Kidney epithelial cell (primary cell): Measurements from ENCODE around the gene CD8B. TPM values are rescaled to one million over a fixed set of nuclear protein-coding genes. Genes with fewer than 3 reads are reported as not detected.

Experiments used
- DNase-seq: peaks from one replicate; pipeline ENCODE4 v3.0.0-alpha.2; 2010; ENCODE audit warnings: low read depth
- H3K27me3 ChIP-seq: 2 replicates; pipeline ENCODE4 v1.6.0; 2011; ENCODE audit warnings: low read length; ENCODE audit not compliant: control insufficient read depth, insufficient read depth
- H3K36me3 ChIP-seq: 2 replicates; pipeline ENCODE4 v1.5.1; 2011; ENCODE audit warnings: low read length; ENCODE audit not compliant: control insufficient read depth, insufficient read depth
- H3K4me3 ChIP-seq: 2 replicates; pipeline ENCODE4 v1.5.1; 2011; ENCODE audit warnings: low read depth, mild to moderate bottlenecking, control low read depth, low read length
- total RNA-seq: library from RNA; depleted of rRNA; stranded (reverse); fragments of >200 nt; gene quantifications from 2 replicates; pipeline ENCODE4 v1.2.3, GENCODE V29; 2015
- TF ChIP-seq, protein P1 (sequence below): IDR thresholded peaks from 2 replicates; pipeline ENCODE4 v1.5.1; 2011; ENCODE audit warnings: mild to moderate bottlenecking, moderate library complexity, low read length, control low read depth, inconsistent platforms; ENCODE audit not compliant: insufficient read depth, poor library complexity, severe bottlenecking

The CD8B gene
- total RNA-seq, 1 donor from 2014 or later = 2.0 TPM

DNA sequence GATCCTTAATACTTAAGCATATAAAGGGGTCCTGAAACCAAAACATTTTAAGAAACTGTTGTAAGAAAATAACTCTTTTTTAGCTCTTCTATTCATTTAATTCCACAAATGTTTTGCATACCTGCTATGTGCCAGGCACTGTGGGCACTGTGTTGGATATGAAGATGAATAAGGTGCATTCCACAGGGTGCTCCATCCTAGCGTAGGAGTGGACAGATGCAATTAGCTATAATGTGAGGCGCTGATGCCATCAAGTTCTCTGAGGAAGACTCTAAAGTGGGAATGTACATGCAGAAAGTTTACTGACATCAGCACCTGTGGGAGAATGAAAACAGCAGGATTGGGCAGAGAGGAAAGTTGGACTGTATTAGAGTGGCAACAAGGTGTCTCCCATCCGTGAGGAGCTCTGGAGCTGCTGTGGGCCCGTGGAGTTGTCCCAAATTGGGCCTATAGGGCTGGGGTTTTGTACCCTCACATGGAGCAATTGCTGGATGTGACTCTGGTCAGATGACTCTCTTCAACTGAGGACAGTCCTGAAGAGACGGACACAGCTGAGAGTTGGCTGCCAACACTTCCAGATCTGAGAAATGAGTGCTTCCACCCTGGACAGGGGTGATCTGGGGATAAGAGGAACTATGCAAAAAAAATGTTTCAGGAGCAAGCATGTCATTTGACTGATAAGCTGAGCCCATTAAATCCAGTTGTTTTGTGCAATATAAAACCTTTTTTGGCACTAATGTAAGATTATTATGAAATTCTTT, 93.3 kb downstream of the CD8B start:
- no peak overlapping the region for H3K4me3 ChIP-seq
- H3K27me3 ChIP-seq = no peaks in the 10 kb centered on the region
- TF ChIP-seq, protein P1, sequence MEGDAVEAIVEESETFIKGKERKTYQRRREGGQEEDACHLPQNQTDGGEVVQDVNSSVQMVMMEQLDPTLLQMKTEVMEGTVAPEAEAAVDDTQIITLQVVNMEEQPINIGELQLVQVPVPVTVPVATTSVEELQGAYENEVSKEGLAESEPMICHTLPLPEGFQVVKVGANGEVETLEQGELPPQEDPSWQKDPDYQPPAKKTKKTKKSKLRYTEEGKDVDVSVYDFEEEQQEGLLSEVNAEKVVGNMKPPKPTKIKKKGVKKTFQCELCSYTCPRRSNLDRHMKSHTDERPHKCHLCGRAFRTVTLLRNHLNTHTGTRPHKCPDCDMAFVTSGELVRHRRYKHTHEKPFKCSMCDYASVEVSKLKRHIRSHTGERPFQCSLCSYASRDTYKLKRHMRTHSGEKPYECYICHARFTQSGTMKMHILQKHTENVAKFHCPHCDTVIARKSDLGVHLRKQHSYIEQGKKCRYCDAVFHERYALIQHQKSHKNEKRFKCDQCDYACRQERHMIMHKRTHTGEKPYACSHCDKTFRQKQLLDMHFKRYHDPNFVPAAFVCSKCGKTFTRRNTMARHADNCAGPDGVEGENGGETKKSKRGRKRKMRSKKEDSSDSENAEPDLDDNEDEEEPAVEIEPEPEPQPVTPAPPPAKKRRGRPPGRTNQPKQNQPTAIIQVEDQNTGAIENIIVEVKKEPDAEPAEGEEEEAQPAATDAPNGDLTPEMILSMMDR = no peak
- no peaks in the 10 kb centered on the region for H3K36me3 ChIP-seq
- no peak for DNase-seq

Other genes with a start within 250 kb of the CD8B start
- gene RNF103, start 238.0 kb downstream of the CD8B start, total RNA-seq = 20.6 and 24.5 TPM in 2 replicates
- gene RMND5A, start 141.6 kb downstream of the CD8B start, total RNA-seq = 24.5 and 26.6 TPM in 2 replicates
- gene CD8A, start 71.0 kb downstream of the CD8B start, total RNA-seq = 0.14 and 1.5 TPM in 2 replicates
- gene RGPD1, start 80.2 kb upstream of the CD8B start, total RNA-seq = 0.14 and 0.79 TPM in 2 replicates
- gene PLGLB1, start 160.0 kb upstream of the CD8B start, total RNA-seq = 0.38 and 0.62 TPM in 2 replicates